HEK293 (cell line): ENCODE results near the gene NME1.

Source experiments
- CTCF ChIA-PET: fragments of 350-600 bp; formaldehyde crosslinking; extraction: SDS; loops from one replicate; lab custom pipeline; 2021; ENCODE audit warnings: antibody characterized with exemption; lab: Yijun Ruan, JAX
- POLR2A ChIA-PET: fragments of 300-600 bp; formaldehyde crosslinking; extraction: SDS; loops from one replicate; lab custom pipeline; 2020; ENCODE audit warnings: antibody characterized with exemption, inconsistent platforms; lab: Yijun Ruan, JAX
- H3K27ac ChIP-seq: fragments of 200-500 bp; sonication (Bioruptor generic); 2 replicates; pipeline ENCODE4 v1.5.1; 2014; ENCODE audit warnings: low read depth, low read length, control low read depth, inconsistent platforms; ENCODE audit errors: extremely low read depth
- H3K36me3 ChIP-seq, 2 experiments: fragments of 200-500 bp in 1 of 2; sonication (Bioruptor generic) in 1 of 2; 1 replicate in 1 of 2; 2 replicates in 1 of 2; pipeline ENCODE4 v1.5.1; 2014 to 2017; ENCODE audit warnings: inconsistent platforms in 2 of 2, low read length in 2 of 2; ENCODE audit not compliant: control insufficient read depth in 2 of 2, insufficient read depth in 1 of 2
- H3K4me1 ChIP-seq: fragments of 200-500 bp; sonication (Bioruptor generic); 2 replicates; pipeline ENCODE4 v1.5.1; 2014; ENCODE audit warnings: mild to moderate bottlenecking, low read length, inconsistent platforms; ENCODE audit not compliant: control insufficient read depth, insufficient read depth
- H3K4me3 ChIP-seq: 2 replicates; pipeline ENCODE4 v1.5.1; 2011; ENCODE audit warnings: low read depth, mild to moderate bottlenecking, control low read depth, low read length, moderate library complexity
- H3K9me3 ChIP-seq: fragments of 200-500 bp; sonication (Bioruptor generic); 2 replicates; pipeline ENCODE4 v1.5.1; 2014; ENCODE audit warnings: low read depth, low read length, inconsistent platforms; ENCODE audit not compliant: control insufficient read depth, insufficient read depth
- CTCF ChIP-seq: fragments of 450-650 bp; formaldehyde crosslinking; IDR thresholded peaks from 2 replicates; pipeline ENCODE4 v1.5.1; 2016; ENCODE audit warnings: missing biosample characterization, missing genetic modification characterization
- FEZF1 ChIP-seq: fragments of 450-650 bp; formaldehyde crosslinking; IDR thresholded peaks from 2 replicates; pipeline ENCODE4 v1.5.1; 2016; ENCODE audit warnings: missing biosample characterization, missing genetic modification characterization
- INSM2 ChIP-seq: fragments of 450-650 bp; formaldehyde crosslinking; IDR thresholded peaks from 2 replicates; pipeline ENCODE4 v1.5.1; 2016; ENCODE audit warnings: missing biosample characterization, missing genetic modification characterization
- TSHZ1 ChIP-seq: fragments of 450-650 bp; formaldehyde crosslinking; IDR thresholded peaks from 2 replicates; pipeline ENCODE4 v1.5.1; 2016; ENCODE audit warnings: missing biosample characterization, missing genetic modification characterization, borderline replicate concordance
- YY1 ChIP-seq: fragments of 450-650 bp; formaldehyde crosslinking; IDR thresholded peaks from 2 replicates; pipeline ENCODE4 v1.5.1; 2018; ENCODE audit warnings: missing biosample characterization, missing genetic modification characterization
- ZBTB10 ChIP-seq: fragments of 450-650 bp; formaldehyde crosslinking; IDR thresholded peaks from 2 replicates; pipeline ENCODE4 v1.5.1; 2016; ENCODE audit warnings: missing biosample characterization, missing genetic modification characterization
- ZFHX2 ChIP-seq: fragments of 450-650 bp; formaldehyde crosslinking; conservative IDR thresholded peaks from 2 replicates; pipeline ENCODE4 v1.5.1; 2016; ENCODE audit warnings: missing biosample characterization, missing genetic modification characterization
- ZFP3 ChIP-seq: fragments of 450-650 bp; formaldehyde crosslinking; IDR thresholded peaks from 2 replicates; pipeline ENCODE4 v1.5.1; 2016; ENCODE audit warnings: low read depth, missing biosample characterization, missing genetic modification characterization
- ZNF10 ChIP-seq: fragments of 450-650 bp; formaldehyde crosslinking; IDR thresholded peaks from 2 replicates; pipeline ENCODE4 v1.5.1; 2017; ENCODE audit warnings: missing biosample characterization, missing genetic modification characterization
- ZNF140 ChIP-seq: fragments of 450-650 bp; formaldehyde crosslinking; IDR thresholded peaks from 2 replicates; pipeline ENCODE4 v1.5.1; 2016; ENCODE audit warnings: missing biosample characterization, missing genetic modification characterization
- ZNF16 ChIP-seq: fragments of 450-650 bp; formaldehyde crosslinking; IDR thresholded peaks from 2 replicates; pipeline ENCODE4 v1.5.1; 2016; ENCODE audit warnings: low read depth, missing biosample characterization, missing genetic modification characterization
- ZNF175 ChIP-seq: fragments of 450-650 bp; formaldehyde crosslinking; IDR thresholded peaks from 2 replicates; pipeline ENCODE4 v1.5.1; 2016; ENCODE audit warnings: missing biosample characterization, missing genetic modification characterization
- ZNF248 ChIP-seq: fragments of 450-650 bp; formaldehyde crosslinking; IDR thresholded peaks from 2 replicates; pipeline ENCODE4 v1.5.1; 2017; ENCODE audit warnings: missing biosample characterization, missing genetic modification characterization
- ZNF341 ChIP-seq: fragments of 450-650 bp; formaldehyde crosslinking; IDR thresholded peaks from 2 replicates; pipeline ENCODE4; 2016; ENCODE audit warnings: low read depth, missing biosample characterization, missing genetic modification characterization
- ZNF510 ChIP-seq: fragments of 450-650 bp; formaldehyde crosslinking; IDR thresholded peaks from 2 replicates; pipeline ENCODE4 v1.5.1; 2018; ENCODE audit warnings: mild to moderate bottlenecking, missing genetic modification characterization, missing biosample characterization; ENCODE audit not compliant: insufficient replicate concordance
- ZNF530 ChIP-seq: fragments of 450-650 bp; formaldehyde crosslinking; IDR thresholded peaks from 2 replicates; pipeline ENCODE4 v1.5.1; 2016; ENCODE audit warnings: low read depth, missing biosample characterization, missing genetic modification characterization
- ZNF571 ChIP-seq: fragments of 450-650 bp; formaldehyde crosslinking; IDR thresholded peaks from 2 replicates; pipeline ENCODE4 v1.5.0; 2017; ENCODE audit warnings: missing biosample characterization, missing genetic modification characterization
- ZNF621 ChIP-seq: fragments of 450-650 bp; formaldehyde crosslinking; IDR thresholded peaks from 2 replicates; pipeline ENCODE4 v1.5.1; 2017; ENCODE audit warnings: missing biosample characterization, missing genetic modification characterization
- ZNF76 ChIP-seq: fragments of 450-650 bp; formaldehyde crosslinking; IDR thresholded peaks from 2 replicates; pipeline ENCODE4; 2016; ENCODE audit warnings: low read depth, missing biosample characterization, missing genetic modification characterization, borderline replicate concordance
- ZNF843 ChIP-seq: fragments of 450-650 bp; formaldehyde crosslinking; IDR thresholded peaks from 2 replicates; pipeline ENCODE4 v1.5.1; 2016; ENCODE audit warnings: missing biosample characterization, missing genetic modification characterization

The NME1 gene

GRCh38 chr17:51185763-51186332 is 32.5 kb downstream of the NME1 start (continued):
- TF ChIP-seq CTCF (tag by site-specific recombination) (no peak), ZNF341 (tag by site-specific recombination) (no peak), ZNF510 (tag by site-specific recombination) (no peak), ZBTB10 (tag by site-specific recombination) (no peak)

- ChIA-PET CTCF (interaction anchor here (0.6 to 1.0 kb wide), 2 partner anchors 20 to 355 kb away, joined by 3 to 4 read pairs; no protein-coding TSS in a partner anchor), POLR2A (no interaction called here)
- Histone ChIP-seq H3K4me1 (no peaks in the 10 kb centered on the region), H3K27ac (no peak overlapping the region), H3K9me3 (no peaks in the 10 kb centered on the region)
- TF ChIP-seq ZNF10 = no peak
- TF ChIP-seq ZNF248 (tag by site-specific recombination) = no peak
- TF ChIP-seq ZFP3 (tag by site-specific recombination) = no peak
- TF ChIP-seq ZNF530 (tag by site-specific recombination) = no peak
- TF ChIP-seq ZNF76 (tag by site-specific recombination) = no peak
- no peak for TF ChIP-seq ZNF843 (tag by site-specific recombination)
- no peak for TF ChIP-seq FEZF1 (tag by site-specific recombination)
- TF ChIP-seq TSHZ1 (tag by site-specific recombination) = no peak
- TF ChIP-seq ZNF175 = no peak
- TF ChIP-seq ZNF16 = no peak
- no peak for TF ChIP-seq INSM2 (tag by site-specific recombination)
- no peak for TF ChIP-seq ZNF621
- TF ChIP-seq YY1 (tag by site-specific recombination) = no peak
- no peak for TF ChIP-seq ZNF571 (tag by site-specific recombination)
- no peak for TF ChIP-seq ZFHX2
- TF ChIP-seq ZNF140 = no peak
- TF ChIP-seq, all 188 proteins: peak for 0
- no peak overlapping the region for H3K4me3 ChIP-seq
- peaks cover 64 to 69% of the 10 kb centered on the region in 2 experiments for H3K36me3 ChIP-seq
Measured at GRCh38 chr17:51188271-51188833, 35.0 kb downstream of the NME1 start.
